ENCODE measurements around the gene MRPL50. TPM values are rescaled to one million over a fixed set of nuclear protein-coding genes. Genes with fewer than 3 reads are reported as not detected.
A peak's percentile ranks its signal among the peaks of the same experiment; 100 is the strongest.
"Not testable (repeated sequence)": the region's sequence is repeated elsewhere in the genome, so short reads cannot be mapped to it uniquely, and the experiment has no call there.

The MRPL50 gene
- polyA plus RNA-seq, 4 donors: 20.3 to 29.2 (median 25.3) TPM

- DNase-seq (ENCODE audit: low read depth in 4 of 4, low spot score in 2 of 4): no peak
These were observed 20.4 kb upstream of the MRPL50 start for GRCh38 chr9:101418518-101419430.

GRCh38 chr9:101417977-101418376 is 19.6 kb upstream of the MRPL50 start:
- no peak for DNase-seq (ENCODE audit: low read depth in 4 of 4, low spot score in 2 of 4)

- DNase-seq (ENCODE audit: low read depth in 4 of 4, low spot score in 2 of 4): no peak
These were observed 19.0 kb upstream of the MRPL50 start for GRCh38 chr9:101417389-101417788.

- no peak for DNase-seq (ENCODE audit: low read depth in 4 of 4, low spot score in 2 of 4)
These were observed 17.2 kb upstream of the MRPL50 start for GRCh38 chr9:101415578-101415977.

GRCh38 chr9:101414839-101415238 is 16.4 kb upstream of the MRPL50 start:
- DNase-seq (ENCODE audit: low read depth in 4 of 4, low spot score in 2 of 4): no peak

- no peak for DNase-seq (ENCODE audit: low read depth in 4 of 4, low spot score in 2 of 4)
These were observed 10.7 kb upstream of the MRPL50 start for GRCh38 chr9:101409079-101409477.

GRCh38 chr9:101408374-101409078 is 10.1 kb upstream of the MRPL50 start:
- DNase-seq (ENCODE audit: low read depth in 4 of 4, low spot score in 2 of 4): no peak

- no peak for DNase-seq (ENCODE audit: low read depth in 4 of 4, low spot score in 2 of 4)
These were observed 5.3 kb upstream of the MRPL50 start for GRCh38 chr9:101403516-101404285.

GRCh38 chr9:101400120-101400519 is 1.7 kb upstream of the MRPL50 start:
- no peak for DNase-seq (ENCODE audit: low read depth in 4 of 4, low spot score in 2 of 4)

- DNase-seq (ENCODE audit: low read depth in 4 of 4, low spot score in 2 of 4): no peak
These were observed 1.2 kb upstream of the MRPL50 start for GRCh38 chr9:101399643-101399970.

- peak in 3 of 4 donors; percentile 15 to 37 (median 16) for DNase-seq (ENCODE audit: low read depth in 4 of 4, low spot score in 2 of 4)
These were observed 668 bp upstream of the MRPL50 start for GRCh38 chr9:101398930-101399642.

- no peak for DNase-seq (ENCODE audit: low read depth in 4 of 4, low spot score in 2 of 4)
These were observed 711 bp downstream of the MRPL50 start for GRCh38 chr9:101397746-101398067.

GRCh38 chr9:101394687-101395086 is 3.7 kb downstream of the MRPL50 start:
- no peak for DNase-seq (ENCODE audit: low read depth in 4 of 4, low spot score in 2 of 4)

GRCh38 chr9:101393135-101393534 is 5.3 kb downstream of the MRPL50 start:
- no peak for DNase-seq (ENCODE audit: low read depth in 4 of 4, low spot score in 2 of 4)

GRCh38 chr9:101388507-101388993 is 9.9 kb downstream of the MRPL50 start:
- no peak for DNase-seq (ENCODE audit: low read depth in 4 of 4, low spot score in 2 of 4)

- DNase-seq (ENCODE audit: low read depth in 4 of 4, low spot score in 2 of 4): no peak
These were observed 10.4 kb downstream of the MRPL50 start for GRCh38 chr9:101387871-101388506.

- DNase-seq (ENCODE audit: low read depth in 4 of 4, low spot score in 2 of 4): not testable (repeated sequence)
These were observed 13.4 kb downstream of the MRPL50 start, which contains the start of gene BAAT for GRCh38 chr9:101384873-101385536. Gene BAAT (minus strand): TSS chr9:101385006. CDS start chr9:101371404, 13,602 bp downstream.

GRCh38 chr9:101383361-101383760 is 15.1 kb downstream of the MRPL50 start:
- DNase-seq (ENCODE audit: low read depth in 4 of 4, low spot score in 2 of 4): no peak

- no peak for DNase-seq (ENCODE audit: low read depth in 4 of 4, low spot score in 2 of 4)
These were observed 16.5 kb downstream of the MRPL50 start for GRCh38 chr9:101381833-101382342.
